GM19324 (cell line): ENCODE measurements around the gene CHST13.
"Not testable (repeated sequence)": the region's sequence is repeated elsewhere in the genome, so short reads cannot be mapped to it uniquely, and the experiment has no call there.

Source experiments
- ATAC-seq: cut with Tn5 transposase; IDR thresholded peaks from one replicate; pipeline ENCODE4 v1.9.1; 2021; ENCODE audit warnings: mild to moderate bottlenecking, moderate library complexity; ENCODE audit not compliant: unreplicated experiment, low FRiP score

Gene CHST13

GRCh38 chr3:126524429-126524988 is 554 bp downstream of the CHST13 start:
- ATAC-seq = no peak

DNA sequence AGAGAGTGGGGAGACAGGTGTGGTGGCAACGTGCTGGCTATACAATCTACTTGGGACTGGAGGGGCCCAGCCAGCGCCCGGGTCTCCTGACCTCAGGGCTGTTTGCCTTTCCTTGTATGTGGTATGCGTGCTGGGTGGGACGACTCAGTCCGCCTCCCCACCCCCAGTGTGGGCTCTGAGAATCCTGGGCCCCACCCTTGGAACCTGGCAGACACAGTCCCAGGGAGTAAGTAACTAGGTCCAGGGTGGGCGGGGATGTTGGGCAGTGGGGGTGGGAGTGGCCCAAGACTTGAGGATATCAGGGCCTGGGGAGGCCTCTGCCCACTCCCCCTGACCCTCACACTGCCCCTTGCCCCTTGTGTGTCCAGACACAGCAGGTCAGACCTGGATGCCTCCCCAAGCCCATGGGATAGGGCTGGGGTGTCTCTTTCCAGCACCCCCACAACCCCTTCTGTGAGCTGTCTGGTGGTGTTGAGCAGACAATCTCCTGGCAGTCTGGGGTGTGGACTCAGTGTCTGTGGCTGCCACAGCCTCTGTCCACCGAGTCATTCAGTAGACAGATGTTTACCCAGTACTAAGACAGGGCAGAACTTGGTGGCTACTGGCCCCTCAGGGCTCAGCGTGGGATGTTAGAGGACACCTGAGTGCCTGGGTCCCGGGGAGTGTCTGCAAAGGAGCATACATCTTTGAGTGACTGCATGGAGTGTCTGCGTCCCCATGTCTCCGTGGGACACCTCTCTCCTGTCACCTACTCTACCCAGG is 1.3 kb downstream of the CHST13 start:
- no peak for ATAC-seq

DNA sequence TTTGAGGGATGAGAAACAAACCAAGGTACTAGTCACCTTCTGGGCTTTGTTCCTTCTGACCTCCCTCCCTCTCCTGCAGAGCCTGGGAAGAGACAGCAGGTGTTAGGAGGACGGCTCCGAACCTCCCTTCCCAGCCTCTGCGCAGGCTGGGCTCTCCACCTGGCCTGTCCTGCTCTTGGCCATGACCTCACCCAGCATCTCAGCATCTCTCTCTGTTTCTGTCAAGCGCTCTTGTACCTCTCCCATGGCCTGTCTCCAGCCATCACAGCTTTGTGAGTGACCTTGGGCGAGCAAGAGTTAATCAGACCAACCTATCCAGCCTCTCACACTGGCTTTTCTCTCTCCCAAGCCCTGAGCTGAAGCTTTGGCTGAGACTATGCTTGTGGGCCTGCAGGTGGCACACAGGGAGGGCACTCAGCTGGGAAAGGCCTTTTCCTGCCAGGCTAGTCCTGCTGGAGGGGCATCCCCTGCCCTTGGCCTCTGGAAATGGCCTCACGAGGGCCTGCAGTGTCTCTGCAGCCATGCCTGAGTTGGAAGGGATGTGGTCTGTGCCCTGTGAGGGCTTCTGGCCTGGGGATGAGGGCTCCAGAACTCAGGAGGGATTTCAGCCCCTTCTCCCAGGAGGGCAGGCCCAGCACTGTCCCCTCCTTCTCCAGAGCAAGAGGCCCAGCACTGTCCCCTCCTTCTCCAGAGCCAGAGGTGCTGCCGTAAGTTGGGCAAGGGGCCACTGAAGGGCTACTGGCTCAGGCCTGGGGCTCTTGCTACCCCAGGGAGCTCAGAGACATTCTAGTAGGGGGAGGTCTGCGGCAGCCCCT is 2.1 kb downstream of the CHST13 start:
- ATAC-seq = no peak

- no peak for ATAC-seq
Observed at GRCh38 chr3:126526668-126527005, 2.7 kb downstream of the CHST13 start.

GRCh38 chr3:126527006-126527405 is 3.1 kb downstream of the CHST13 start:
- ATAC-seq = no peak

- no peak for ATAC-seq
Observed at GRCh38 chr3:126527455-126528211, 3.7 kb downstream of the CHST13 start.

- ATAC-seq = no peak
Observed at GRCh38 chr3:126528419-126528799, 4.5 kb downstream of the CHST13 start.

DNA sequence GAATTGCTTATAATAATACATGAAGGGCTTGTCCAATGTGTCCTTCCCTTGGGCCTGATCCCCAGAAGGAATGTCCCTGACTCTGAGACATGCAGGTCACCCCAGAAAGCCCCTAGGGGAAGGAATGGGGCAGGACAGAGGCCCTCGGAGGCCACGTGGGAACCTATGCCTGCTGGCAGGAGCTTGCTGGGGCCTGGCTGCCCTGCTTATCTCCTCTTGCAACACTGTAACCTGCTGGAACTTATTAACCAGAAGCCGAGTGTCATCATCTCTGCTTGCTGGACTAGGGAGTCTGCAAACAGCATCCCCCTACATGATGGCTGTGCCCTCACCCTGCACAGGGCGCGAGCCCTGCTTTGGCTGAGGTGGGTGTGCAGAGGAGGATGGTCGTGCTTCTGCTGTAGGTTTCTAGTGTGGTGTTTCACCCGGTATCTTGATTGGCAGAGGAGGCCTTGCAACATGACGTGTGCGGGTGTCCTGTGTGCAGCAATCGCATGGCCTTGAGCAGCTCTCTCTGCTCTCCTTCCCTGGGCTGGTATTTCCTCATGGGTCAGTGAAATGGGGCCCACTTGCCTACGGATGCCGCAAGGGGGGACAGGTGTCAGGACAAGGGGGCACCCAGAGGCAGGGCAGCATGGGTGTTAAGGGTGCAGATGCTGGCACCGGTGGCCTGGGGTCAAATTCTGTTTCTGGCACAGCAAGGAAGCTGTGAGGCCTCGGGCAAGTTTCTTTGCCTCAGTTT is 5.0 kb downstream of the CHST13 start:
- ATAC-seq = no peak

DNA sequence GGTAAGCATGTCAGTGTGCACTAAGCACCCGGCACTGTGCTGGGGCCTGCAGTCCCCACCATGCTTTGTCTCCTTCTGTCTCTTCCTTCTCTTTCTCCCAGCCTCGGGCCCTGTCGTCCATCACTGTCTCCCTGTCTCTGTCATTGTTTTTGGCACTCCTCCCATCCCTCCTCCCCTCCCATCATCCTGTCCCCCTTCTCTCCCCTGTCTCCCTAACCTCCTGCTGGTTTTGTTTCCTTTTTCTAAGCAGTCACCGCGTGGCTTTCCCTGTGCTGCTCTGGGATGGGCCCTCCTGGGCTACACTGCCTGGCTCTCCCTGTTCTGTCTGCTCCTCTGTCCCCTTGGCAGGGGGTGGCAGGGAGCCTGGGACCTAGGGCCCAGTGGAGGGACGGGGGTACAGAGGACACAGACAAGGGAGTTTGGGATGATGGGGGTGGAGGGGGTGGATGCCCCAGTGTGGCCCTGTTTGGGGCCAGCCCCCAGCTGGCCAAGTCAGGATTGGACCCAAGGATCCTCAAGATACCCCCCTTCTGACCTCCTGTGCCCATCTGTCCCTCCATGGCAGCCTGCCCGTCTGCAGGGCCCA is 5.7 kb downstream of the CHST13 start:
- no peak for ATAC-seq

GRCh38 chr3:126530171-126531050 is 6.5 kb downstream of the CHST13 start:
- no peak for ATAC-seq

GRCh38 chr3:126531051-126531330 is 7.0 kb downstream of the CHST13 start:
- no peak for ATAC-seq

GRCh38 chr3:126533506-126533905 is 9.6 kb downstream of the CHST13 start:
- no peak for ATAC-seq

DNA sequence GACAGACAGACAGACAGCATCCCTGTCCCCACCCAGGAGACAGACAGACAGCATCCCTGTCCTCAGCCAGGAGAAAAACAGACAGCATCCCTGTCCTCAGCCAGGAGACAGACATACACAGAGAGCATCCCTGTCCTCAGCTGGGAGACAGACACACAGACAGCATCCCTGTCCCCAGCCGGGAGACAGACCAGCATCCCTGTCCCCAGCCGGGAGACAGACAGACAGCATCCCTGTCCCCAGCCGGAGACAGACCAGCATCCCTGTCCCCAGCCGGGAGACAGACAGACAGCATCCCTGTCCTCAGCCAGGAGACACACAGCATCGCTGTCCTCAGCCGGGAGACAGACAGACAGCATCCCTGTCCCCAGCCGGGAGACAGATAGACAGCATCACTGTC is 10.8 kb downstream of the CHST13 start:
- ATAC-seq = not testable (repeated sequence)

GRCh38 chr3:126535636-126536035 is 11.7 kb downstream of the CHST13 start:
- ATAC-seq = no peak

- no peak for ATAC-seq
Observed at GRCh38 chr3:126536126-126536525, 12.2 kb downstream of the CHST13 start.

DNA sequence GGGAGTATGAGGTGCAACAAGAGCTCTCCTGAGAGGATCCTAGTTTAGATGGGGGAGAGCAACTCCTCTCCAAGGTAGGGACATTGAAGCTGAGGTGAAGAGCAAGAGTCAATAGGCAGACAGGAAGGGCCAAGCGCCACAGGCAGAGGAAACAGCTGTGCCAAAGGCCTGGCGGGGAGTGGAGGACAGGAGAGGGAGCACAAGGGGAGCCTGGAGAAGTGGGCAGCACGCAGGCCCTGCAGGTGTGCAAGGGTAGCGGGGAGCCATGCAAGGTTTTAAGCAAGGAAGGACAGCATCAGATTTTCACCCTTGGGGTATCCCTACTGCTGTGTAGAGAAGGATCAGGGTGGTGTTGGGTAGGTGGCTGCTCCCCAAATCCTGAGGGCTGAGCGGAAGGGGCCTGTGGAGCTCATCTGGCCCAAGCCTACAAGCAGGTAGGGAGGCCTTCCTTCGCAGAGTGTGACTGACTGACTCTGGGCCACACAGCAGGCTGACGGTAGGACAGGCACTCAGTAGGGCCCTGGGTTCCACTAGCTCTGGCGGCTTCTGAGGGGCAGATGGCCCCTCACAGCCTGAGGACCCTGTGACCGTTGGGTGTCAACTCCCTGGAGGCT is 13.3 kb downstream of the CHST13 start:
- ATAC-seq = no peak

GRCh38 chr3:126537730-126538281 is 13.9 kb downstream of the CHST13 start:
- no peak for ATAC-seq

DNA sequence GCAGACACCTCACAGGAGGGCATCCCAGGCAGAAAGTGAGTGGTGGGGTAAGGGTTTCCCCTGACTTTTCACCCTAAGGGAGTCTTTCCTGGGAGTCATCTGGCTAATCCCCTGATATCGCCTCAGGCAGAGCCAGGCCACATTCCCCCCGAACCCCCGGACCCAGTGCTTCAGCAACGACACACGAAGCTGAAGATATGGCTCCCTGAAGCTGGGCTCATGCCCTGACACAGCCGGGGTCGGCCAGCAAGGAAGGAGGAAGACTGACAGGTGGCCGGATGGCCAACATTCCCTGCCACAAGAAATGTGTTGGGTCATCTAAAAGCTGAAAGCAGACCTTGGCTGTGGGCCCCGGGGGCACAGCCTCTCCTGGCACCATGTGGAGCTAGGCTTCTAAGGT is 14.4 kb downstream of the CHST13 start:
- ATAC-seq = no peak
